ENCODE measurements around the gene GNG8. TPM values are rescaled to one million over a fixed set of nuclear protein-coding genes. Genes with fewer than 3 reads are reported as not detected.
"Not testable (repeated sequence)": the region's sequence is repeated elsewhere in the genome, so short reads cannot be mapped to it uniquely, and the experiment has no call there.

Gene GNG8
- total RNA-seq, 1 experiment from 2014 or later = not detected

DNA sequence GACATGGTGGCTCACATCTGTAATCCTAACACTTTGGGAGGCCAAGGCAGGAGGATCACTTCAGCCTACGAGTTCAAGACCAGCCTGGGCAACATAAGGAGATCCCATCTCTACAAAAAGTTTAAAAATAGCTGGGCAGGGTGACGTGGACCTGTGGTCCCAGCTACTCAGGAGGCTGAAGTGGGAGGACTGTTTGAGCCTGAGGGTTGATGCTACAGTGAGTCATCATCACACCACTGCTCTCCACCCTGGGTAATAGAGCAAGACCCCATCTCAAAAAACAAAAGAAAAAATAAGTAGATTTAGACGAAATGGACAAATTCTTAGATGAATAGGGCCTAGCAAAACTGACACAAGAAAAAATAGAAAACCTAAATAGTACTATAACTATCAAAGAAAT is 10.4 kb upstream of the GNG8 start:
- no peak for DNase-seq (ENCODE audit: low read depth)

- DNase-seq (ENCODE audit: low read depth) = no peak
These were observed 8.7 kb upstream of the GNG8 start for GRCh38 chr19:46644720-46645119.

- no peak for DNase-seq (ENCODE audit: low read depth)
These were observed 4.7 kb upstream of the GNG8 start for GRCh38 chr19:46640656-46641055.

- DNase-seq (ENCODE audit: low read depth) = peak; percentile 87
These were observed 3.6 kb upstream of the GNG8 start for GRCh38 chr19:46639358-46640182.

DNA sequence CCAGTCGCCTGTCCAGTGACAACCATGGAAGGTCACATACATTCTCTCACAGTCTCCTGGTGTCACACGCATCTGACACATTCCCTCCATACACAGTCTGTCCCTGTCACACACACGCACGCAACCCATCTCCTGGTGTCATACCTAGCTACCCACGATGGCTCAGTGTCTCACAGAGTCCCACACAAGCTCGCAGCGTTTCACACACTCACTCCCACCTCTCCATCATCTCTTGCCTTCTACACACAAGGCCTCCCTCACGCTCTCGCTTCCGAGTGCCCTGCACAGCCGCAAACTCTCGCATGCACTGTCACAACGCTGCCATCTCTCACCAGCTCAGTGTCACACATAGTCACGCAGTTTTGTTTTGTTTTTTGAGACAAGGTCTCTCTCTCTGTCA is 1.2 kb upstream of the GNG8 start:
- no peak for DNase-seq (ENCODE audit: low read depth)

DNA sequence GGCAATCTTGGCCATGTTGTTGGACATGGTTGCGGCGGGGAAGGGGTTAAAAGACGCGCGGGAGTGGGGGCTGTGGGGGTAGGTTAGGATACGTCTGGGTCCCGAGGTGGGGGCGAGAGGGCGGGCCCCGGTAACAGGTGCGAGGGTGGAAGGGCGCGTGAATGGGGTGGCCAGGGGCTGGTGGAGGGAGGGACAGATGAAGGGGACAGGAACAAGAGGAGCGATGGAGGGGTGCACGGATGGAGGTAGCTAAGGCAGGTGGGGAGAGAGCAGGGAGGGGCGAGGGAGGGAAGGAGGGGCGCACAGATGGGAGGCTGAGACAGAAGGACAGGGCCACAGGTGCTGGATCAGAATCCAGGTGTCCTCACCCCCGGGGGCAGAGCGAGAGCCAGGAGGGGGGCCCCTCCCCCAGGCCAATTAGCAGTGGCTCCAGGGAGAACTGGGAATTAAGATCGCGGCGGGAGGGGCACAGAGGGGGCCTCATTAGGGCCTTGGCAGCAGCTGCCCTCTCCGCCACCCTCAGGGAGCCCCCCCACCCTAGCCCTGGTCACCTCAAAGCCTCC is 1.3 kb downstream of the GNG8 start:
- no peak for DNase-seq (ENCODE audit: low read depth)

- DNase-seq (ENCODE audit: low read depth) = peak; percentile 81
These were observed 1.9 kb downstream of the GNG8 start for GRCh38 chr19:46634045-46634655.

GRCh38 chr19:46633130-46633529 is 2.9 kb downstream of the GNG8 start:
- DNase-seq (ENCODE audit: low read depth) = no peak

DNA sequence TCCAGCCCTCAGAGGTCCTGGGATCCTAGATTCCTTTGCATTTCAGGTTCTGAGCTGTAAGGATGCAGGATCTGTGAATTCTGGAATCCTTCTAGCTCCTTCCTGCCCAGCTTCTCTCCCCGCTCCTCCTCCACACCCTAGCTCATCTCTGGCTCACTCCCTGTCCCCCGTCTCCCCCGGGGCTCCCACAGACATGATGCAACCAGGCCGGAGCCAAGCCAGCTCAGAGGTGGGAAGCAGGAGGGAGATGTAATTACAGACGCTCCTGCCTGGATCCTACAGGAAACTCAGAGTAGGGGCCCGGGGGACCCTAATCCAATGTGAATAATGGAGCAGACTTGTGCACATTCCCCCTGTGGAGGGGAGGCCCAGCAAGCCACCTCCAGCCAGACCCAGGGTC is 4.5 kb downstream of the GNG8 start:
- peak; percentile 49 for DNase-seq (ENCODE audit: low read depth)

GRCh38 chr19:46630586-46631205 is 5.3 kb downstream of the GNG8 start:
- DNase-seq (ENCODE audit: low read depth) = no peak

DNA sequence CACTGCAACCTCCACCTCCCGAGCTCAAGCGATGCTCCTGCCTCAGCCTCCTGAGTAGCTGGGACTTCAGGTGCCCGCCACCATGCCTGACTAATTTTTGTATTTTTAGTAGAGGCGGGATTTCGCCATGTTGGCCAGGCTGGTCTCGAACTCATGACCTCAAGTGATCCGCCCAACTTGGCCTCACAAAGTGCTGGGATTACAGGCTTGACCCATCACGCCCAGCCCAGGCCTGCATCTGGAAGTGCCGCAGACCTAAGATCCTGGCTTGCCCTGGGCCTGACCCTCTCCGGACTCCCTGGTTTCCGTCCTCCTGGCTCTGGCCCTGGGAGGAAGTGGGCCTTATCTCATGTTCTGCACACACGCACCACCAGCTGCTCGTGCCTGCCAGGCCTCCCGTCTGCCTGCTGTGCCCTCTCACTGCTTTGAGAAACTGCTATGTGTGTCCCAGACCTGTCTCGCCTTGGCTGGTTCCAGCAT is 6.4 kb downstream of the GNG8 start:
- peak; percentile 16 for DNase-seq (ENCODE audit: low read depth)

DNA sequence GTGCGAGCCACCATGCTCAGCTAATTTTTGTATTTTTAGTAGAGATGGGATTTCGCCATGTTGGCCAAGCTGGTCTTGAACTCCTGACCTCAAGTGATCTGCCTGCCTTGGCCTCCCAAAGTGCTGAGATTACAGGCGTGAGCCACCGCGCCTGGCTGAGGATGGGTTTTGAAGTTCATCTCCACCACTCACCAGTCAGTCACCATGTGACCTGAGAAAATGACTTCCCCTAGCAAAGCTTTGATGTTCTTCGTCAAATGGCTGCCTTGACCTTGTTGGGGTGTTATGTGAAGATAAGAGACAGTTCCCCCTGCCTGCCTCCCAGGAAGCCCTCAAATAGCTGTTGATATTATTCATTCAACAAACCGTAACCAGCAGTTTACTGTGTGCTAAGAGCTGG is 7.0 kb downstream of the GNG8 start:
- not testable (repeated sequence) for DNase-seq (ENCODE audit: low read depth)

DNA sequence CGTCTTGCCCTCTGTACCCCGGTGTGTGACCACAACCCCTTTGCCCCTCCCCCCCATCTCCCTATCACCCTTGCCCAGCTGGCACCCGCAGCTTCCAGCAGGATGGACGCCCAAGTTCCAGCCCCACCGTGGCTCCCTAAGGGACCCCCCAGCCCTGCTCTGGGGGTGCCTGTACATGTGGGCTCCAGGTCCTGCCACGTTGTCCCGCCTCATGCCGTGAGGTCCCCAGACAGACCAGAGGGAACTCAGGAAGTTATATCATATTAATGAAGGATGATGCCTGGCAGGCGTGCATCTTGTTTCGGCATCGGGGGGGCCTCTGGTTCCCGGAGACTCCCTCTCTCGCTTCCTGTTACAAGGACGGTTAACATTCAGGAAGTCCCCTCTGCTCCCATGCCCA is 9.6 kb downstream of the GNG8 start:
- DNase-seq (ENCODE audit: low read depth) = no peak

DNA sequence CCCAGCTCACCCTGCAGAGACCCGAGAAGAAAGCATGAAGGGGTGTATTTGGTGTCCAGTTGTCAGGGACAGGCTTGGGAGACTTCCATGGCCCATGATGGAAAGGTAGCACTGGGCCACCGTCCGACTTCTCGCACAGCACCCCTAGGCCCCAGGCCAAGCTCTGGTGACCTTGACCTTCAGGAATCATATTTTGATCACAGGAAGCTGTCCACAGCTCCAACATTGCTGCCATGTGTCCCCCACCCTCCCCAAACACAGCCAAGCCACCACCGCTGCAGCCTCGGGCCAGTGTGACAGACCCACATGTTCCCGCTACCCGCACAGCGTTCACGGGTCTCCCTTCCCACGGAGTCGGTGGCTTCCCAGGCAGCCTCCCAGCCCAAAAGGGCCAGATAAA is 10.3 kb downstream of the GNG8 start:
- DNase-seq (ENCODE audit: low read depth) = no peak

DNA sequence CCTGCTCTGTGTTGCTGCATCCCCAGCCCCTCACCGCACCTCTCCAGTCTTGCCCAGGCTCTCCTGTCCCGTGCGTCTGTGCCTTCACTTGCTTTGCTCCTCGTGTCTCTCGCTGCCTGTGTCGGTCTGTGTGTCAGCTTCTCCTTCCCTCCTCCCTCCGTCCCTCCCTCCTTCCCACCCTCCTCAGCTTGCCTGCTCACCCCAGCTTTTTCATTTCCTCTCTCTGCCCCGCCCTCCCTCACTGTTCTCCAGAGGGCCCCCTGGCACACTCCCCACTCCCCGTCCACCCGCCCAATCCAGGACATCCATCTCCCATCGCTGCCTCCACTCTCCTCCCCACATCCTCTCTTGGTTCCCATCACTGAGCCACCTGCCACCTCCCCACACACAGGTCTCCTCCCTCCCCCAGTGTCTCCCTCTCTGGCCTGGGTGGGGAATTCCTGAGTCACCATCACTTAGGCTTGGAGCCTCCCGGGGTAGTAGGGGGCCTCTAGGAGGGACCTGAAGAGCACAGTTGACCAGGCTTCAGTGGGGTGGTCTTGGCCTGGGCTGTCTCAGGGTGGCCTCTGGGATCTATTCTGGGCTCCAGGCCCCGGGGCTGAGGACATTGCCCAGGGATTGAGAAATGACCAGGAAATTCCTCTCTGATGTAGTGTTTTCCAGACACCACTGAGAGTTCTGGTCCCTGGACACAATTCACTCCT is 10.9 kb downstream of the GNG8 start, which contains the start of gene PTGIR:
Gene PTGIR, minus strand, starts transcription at position 132 of the 704 bp plus-strand sequence. CDS start 864 bp downstream, outside the sequence.
- peak; percentile 56 for DNase-seq (ENCODE audit: low read depth)

DNA sequence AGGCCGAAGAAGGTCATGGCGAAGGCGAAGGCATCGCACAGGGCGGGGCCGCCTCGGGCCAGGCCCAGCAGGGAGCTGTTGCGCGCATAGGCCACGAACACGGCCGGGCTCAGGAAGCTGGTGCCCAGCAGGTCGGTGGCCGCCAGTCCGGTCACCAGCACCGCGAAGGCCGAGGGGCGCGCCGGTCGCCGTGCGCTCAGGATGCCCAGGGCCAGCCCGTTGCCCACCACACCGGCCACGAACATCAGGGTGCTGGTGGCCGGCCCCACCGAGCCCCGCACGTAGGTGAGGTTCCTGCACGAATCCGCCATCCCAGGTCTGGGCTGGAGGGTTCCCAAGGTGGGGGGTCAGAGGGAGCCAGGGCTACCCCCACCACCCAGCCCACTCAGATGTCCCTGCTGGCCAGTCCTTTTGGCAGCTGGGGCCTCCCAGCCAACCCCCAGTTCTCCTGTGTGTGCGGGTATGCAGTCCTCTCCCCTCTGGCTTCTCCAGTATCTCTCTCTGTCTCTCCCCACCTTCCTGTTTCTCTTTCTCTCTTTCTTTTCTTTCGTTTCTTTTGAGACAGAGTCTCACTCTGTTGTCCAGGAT is 12.0 kb downstream of the GNG8 start:
- DNase-seq (ENCODE audit: low read depth) = no peak

- no peak for DNase-seq (ENCODE audit: low read depth)
These were observed 13.9 kb downstream of the GNG8 start for GRCh38 chr19:46622118-46622446.

GRCh38 chr19:46621191-46622117 is 14.5 kb downstream of the GNG8 start:
- DNase-seq (ENCODE audit: low read depth) = no peak

- no peak for DNase-seq (ENCODE audit: low read depth)
These were observed 15.3 kb downstream of the GNG8 start for GRCh38 chr19:46620716-46621115.

DNA sequence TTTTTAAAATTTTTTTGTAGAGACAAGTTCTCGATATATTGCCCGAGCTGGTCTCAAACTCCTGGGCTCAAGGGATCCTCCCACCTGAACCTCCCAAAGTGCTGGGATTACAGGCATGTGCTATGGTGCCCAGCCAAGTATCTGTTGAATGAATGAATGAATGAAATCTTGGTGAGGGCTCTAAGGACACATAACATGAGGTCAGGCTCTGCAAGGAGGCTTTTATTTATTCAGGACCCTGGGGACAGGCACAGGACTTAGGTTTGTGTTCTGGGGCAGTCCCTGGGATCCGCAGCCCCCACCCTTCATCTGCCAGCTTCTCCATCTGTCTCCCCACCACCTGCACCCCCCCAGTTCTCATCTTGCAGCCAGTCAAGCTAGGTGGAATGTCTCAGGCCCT is 15.7 kb downstream of the GNG8 start:
- no peak for DNase-seq (ENCODE audit: low read depth)
